HepG2 (cell line): Measurements from ENCODE around the gene NPBWR2.

ENCODE experiments used
- KLF16 ChIP-seq, 2 experiments: sonication (generic) in 1 of 2; formaldehyde crosslinking in 1 of 2; IDR thresholded peaks; 2 replicates each; pipeline versions ENCODE4 v1.6.1 to v1.8.0; 2016 to 2023; ENCODE audit warnings: missing genetic modification reagents in 2 of 2, missing compliant biosample characterization in 1 of 2
- ZNF777 ChIP-seq: sonication (generic); formaldehyde crosslinking; IDR thresholded peaks from 2 replicates; pipeline ENCODE4 v1.4.0; 2020; ENCODE audit warnings: missing genetic modification reagents

GRCh38 chr20:64058536-64058935, 48.8 kb downstream of the NPBWR2 start:
- TF ChIP-seq ZNF777 (CRISPR knock-in tag) = no peak
- no peak for TF ChIP-seq KLF16 (CRISPR knock-in tag; IDR thresholded peaks at IDR 0.05)
